Measurements from ENCODE around the gene SYF2. TPM values are rescaled to one million over a fixed set of nuclear protein-coding genes. Genes with fewer than 3 reads are reported as not detected.

Gene SYF2
- total RNA-seq, 1 donor from 2014 or later: 38.4 TPM

GRCh38 chr1:25232866-25233784, 823 bp upstream of the SYF2 start:
- H3K27me3 Mint-ChIP-seq (ENCODE audit: unreplicated experiment): no peaks in the 10 kb centered on the region
- H3K9me3 Mint-ChIP-seq (ENCODE audit: unreplicated experiment): no peaks in the 10 kb centered on the region
- peaks cover 16% of the 10 kb centered on the region for H3K36me3 Mint-ChIP-seq (ENCODE audit: unreplicated experiment)
- peaks cover 21% of the 10 kb centered on the region for H3K4me1 Mint-ChIP-seq (ENCODE audit: unreplicated experiment)
- no peak overlapping the region for H3K27ac Mint-ChIP-seq (ENCODE audit: unreplicated experiment)
- no peak for DNase-seq (ENCODE audit: extremely low spot score, unreplicated experiment)
- H3K4me3 Mint-ChIP-seq (ENCODE audit: unreplicated experiment): no peak overlapping the region
- no peak for TF ChIP-seq CTCF (IDR thresholded peaks at IDR 0.05)

GRCh38 chr1:25223471-25223870, 8.8 kb downstream of the SYF2 start:
- Mint-ChIP-seq H3K4me3 (ENCODE audit: unreplicated experiment) (no peak overlapping the region), H3K4me1 (ENCODE audit: unreplicated experiment) (no peaks in the 10 kb centered on the region), H3K27ac (ENCODE audit: unreplicated experiment) (no peak overlapping the region), H3K9me3 (ENCODE audit: unreplicated experiment) (no peaks in the 10 kb centered on the region), H3K36me3 (ENCODE audit: unreplicated experiment) (peaks cover 57% of the 10 kb centered on the region), H3K27me3 (ENCODE audit: unreplicated experiment) (no peaks in the 10 kb centered on the region)
- no peak for TF ChIP-seq CTCF (IDR thresholded peaks at IDR 0.05)
- no peak for DNase-seq (ENCODE audit: extremely low spot score, unreplicated experiment)

GRCh38 chr1:25222606-25223005, 9.7 kb downstream of the SYF2 start:
- Mint-ChIP-seq H3K27me3 (ENCODE audit: unreplicated experiment) (no peaks in the 10 kb centered on the region), H3K4me1 (ENCODE audit: unreplicated experiment) (no peaks in the 10 kb centered on the region), H3K4me3 (ENCODE audit: unreplicated experiment) (no peak overlapping the region), H3K27ac (ENCODE audit: unreplicated experiment) (no peak overlapping the region), H3K36me3 (ENCODE audit: unreplicated experiment) (peaks cover 51% of the 10 kb centered on the region), H3K9me3 (ENCODE audit: unreplicated experiment) (no peaks in the 10 kb centered on the region)
- TF ChIP-seq CTCF (IDR thresholded peaks at IDR 0.05): no peak
- DNase-seq (ENCODE audit: extremely low spot score, unreplicated experiment): no peak

GRCh38 chr1:25220666-25221065, 11.6 kb downstream of the SYF2 start:
- no peak for DNase-seq (ENCODE audit: extremely low spot score, unreplicated experiment)
- H3K4me3 Mint-ChIP-seq (ENCODE audit: unreplicated experiment): no peak overlapping the region

More at GRCh38 chr1:25220666-25221065, 11.6 kb downstream of the SYF2 start:
- no peak for TF ChIP-seq CTCF (IDR thresholded peaks at IDR 0.05)
- H3K36me3 Mint-ChIP-seq (ENCODE audit: unreplicated experiment): peaks cover 38% of the 10 kb centered on the region
- H3K9me3 Mint-ChIP-seq (ENCODE audit: unreplicated experiment): no peaks in the 10 kb centered on the region
- H3K27me3 Mint-ChIP-seq (ENCODE audit: unreplicated experiment): no peaks in the 10 kb centered on the region
- no peak overlapping the region for H3K27ac Mint-ChIP-seq (ENCODE audit: unreplicated experiment)
- H3K4me1 Mint-ChIP-seq (ENCODE audit: unreplicated experiment): no peaks in the 10 kb centered on the region
